ENCODE results near the gene AASDH.
A peak's percentile ranks its signal among the peaks of the same experiment; 100 is the strongest.

The AASDH gene

DNA sequence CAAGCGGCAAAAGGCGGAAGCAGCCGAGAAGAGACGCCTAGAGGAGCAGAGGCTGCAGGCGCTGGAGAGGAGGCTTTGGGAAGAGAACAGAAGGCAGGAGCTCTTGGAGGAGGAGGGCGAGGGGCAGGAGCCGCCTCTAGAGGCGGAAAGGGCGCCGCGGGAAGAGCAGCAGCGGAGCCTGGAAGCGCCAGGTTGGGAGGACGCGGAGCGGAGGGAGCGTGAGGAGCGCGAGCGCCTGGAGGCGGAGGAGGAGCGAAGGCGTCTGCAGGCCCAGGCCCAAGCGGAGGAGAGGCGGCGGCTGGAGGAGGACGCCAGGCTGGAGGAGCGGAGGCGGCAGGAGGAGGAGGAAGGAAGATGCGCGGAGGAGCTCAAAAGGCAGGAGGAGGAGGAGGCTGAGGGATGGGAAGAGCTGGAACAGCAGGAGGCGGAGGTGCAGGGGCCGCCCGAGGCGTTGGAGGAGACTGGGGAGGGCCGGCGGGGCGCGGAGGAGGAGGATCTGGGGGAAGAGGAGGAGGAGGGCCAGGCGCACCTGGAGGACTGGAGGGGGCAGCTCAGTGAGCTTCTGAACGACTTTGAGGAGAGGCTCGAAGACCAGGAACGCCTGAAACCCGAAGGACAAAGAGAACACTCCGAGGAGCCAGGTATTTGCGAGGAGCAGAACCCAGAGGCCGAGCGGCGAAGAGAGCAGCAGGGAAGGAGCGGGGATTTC lies 72.9 kb downstream of the AASDH start:
- FAIRE-seq, result no peak

- no peak for FAIRE-seq
Observed at GRCh38 chr4:56313132-56313531, 74.2 kb downstream of the AASDH start.

GRCh38 chr4:56311299-56311975 lies 75.9 kb downstream of the AASDH start:
- FAIRE-seq, result no peak

- no peak for FAIRE-seq
Observed at GRCh38 chr4:56310401-56311125, 76.7 kb downstream of the AASDH start.

DNA sequence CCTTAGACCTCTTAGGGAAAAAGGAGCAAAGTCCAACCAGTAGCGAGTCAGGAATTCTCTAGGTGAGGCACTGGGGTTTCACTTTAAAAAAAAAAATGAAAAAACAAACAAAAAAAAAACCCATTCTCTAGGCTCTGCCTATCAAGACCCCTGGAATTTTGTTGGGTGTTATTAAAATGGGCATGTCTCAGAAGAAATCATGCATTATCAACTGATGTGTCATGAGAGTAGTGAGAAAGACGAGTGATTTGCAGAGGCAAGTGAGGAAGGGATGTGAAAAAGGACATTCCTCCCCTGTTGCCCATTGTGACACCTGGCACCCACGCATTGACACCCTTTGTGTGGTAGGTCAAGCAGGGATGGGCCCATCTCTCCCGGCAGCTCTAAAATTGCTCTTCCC lies 78.9 kb downstream of the AASDH start:
- FAIRE-seq, result no peak

GRCh38 chr4:56307423-56307822 lies 79.9 kb downstream of the AASDH start:
- FAIRE-seq, result no peak

GRCh38 chr4:56305390-56305789 lies 81.9 kb downstream of the AASDH start:
- FAIRE-seq, result no peak

GRCh38 chr4:56303921-56304320 lies 83.4 kb downstream of the AASDH start:
- no peak for FAIRE-seq

DNA sequence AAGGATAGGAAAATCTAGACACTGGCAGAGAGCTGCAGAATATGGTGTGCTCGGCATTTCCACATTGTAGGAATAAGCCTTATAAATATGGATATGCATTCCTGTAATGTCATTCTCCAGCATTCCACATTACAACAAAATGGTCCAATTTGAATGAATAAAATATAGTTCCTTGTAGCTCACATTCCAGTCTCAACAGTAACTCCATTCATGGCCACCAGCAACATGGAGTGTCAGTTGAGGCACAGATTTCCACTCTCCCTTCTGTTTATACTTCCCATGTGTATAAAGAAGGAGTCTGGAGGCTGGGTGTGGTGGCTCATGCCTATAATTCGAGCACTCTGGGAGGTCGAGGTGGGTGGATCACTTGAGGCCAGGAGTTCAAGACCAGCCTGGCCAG lies 84.5 kb downstream of the AASDH start:
- no peak for FAIRE-seq

DNA sequence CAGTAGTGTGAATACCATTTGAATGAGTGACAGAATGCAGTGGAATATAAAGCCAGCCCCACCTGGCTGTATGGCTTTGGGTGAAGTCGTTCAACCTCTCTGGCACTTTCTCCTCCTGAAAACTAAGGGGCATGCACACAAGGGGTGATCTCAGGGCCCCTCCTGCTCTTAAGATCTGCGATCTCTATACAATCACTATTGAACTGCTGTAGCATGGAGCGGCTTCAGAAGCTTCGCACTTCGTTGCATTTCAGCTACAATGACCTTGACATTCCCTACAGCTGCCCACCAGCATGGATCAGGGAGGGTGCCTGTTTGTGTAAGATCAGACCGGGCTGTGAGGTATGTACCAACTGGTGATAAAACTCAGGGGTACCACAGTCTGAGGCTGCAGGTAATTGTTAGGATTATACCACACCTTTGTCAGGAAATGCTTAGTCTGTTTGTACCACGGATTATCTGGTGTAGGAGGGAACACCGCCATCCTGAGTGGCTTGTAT lies 85.2 kb downstream of the AASDH start:
- no peak for FAIRE-seq

DNA sequence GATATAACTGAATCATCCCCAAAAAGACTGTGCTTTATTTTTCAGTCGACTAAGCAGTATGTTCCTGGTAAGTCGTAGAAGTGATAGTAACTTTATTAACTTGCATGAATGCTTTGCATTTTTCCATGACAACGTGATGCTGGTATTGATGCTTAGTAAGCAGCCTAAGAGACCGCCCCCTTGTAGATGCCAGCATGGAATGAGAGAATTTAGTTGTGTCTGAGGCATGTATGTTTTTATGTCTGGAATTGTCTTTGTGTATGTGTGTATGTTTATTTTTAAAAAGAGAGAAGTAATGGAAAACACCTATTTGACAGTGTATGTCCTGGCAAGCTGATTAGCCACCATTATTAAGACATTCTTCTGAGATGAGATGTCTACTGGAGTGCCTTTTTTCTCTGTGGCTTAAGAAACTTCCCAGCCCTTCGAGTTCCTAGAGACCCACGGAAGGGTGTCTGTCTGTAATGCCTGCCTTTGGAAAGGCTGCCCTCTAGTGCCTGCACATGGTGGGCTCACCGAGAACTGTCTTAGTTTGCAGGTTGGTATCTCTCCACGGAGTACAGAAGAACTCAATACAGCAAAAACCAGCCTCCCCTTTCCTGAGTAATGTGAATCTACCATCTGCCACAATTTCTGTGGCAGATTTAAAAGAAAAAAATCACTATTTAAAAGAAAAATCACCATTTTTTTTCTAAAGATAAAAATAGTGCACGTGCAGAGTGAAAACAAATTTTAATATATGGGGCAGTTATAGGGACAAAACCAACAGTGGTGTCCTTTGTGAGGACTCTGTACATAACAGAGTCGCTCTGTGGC lies 85.9 kb downstream of the AASDH start:
- peak; percentile 79 for FAIRE-seq

DNA sequence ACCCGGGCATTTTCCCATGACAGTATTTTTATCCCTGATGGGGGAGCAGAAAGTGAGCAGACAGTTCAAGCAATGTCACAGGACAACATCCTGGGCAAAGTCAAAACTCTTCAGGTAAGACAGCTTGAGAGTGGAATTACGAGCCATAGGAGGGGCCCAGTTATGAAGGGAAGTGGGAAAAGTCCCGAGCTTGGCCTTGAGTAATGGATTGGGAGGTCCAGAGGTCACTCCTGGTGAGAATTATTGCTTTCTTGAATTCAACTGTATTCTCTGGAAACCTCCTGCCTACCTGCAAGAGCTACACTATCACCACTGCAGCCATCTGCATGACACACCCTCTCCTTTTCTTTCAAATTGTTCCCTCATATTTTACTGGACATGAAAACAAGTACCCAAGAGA lies 89.1 kb downstream of the AASDH start:
- no peak for FAIRE-seq

GRCh38 chr4:56297776-56298175 lies 89.5 kb downstream of the AASDH start:
- no peak for FAIRE-seq

DNA sequence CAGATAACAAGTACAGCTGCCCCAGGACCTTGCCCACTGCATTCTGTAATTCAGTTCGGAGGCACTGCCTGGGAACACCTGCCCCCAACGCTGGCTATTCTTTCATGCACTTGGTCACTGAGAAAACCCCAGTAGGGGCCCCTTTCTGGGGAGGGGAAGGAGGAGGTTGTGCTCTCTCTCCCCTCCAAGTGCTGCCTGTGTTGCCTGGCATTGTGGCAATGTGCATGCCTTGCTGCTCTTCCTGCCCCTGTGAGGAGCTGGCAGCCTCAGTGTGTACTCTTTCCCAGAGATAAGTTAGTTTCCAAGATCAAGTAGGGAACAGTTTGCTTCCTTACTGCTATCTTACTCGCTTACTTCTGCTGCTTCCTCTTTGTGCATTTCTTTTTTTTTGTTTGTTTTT lies 90.8 kb downstream of the AASDH start:
- FAIRE-seq, result no peak

DNA sequence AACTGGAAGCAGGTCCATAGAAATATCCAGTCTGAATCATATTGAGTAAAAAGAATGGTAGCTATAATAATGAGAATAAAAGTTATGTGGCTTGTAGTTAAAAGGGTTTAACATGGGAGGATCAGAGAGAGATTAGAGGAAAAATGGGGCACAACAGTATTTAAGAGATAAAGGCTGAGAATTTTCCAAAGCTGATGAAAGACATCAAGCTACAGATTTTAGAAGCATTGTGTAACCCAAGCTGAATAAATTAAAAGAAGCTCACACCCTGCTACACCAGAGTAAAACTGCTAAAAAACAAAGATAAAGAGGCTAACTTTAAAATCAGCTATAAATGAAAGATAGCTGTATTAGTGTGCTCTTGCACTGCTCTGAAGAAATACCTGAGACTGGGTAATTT lies 94.2 kb downstream of the AASDH start:
- FAIRE-seq, result no peak

GRCh38 chr4:56289934-56290333 lies 97.4 kb downstream of the AASDH start:
- FAIRE-seq, result no peak

GRCh38 chr4:56288663-56289062 lies 98.6 kb downstream of the AASDH start:
- no peak for FAIRE-seq

Data from endometrium (tissue), 2 donors.